Measurements from ENCODE around the gene TLN1. TPM values are rescaled to one million over a fixed set of nuclear protein-coding genes. Genes with fewer than 3 reads are reported as not detected.

The TLN1 gene
- total RNA-seq, 1 donor from 2014 or later, result 56.2 TPM

DNA sequence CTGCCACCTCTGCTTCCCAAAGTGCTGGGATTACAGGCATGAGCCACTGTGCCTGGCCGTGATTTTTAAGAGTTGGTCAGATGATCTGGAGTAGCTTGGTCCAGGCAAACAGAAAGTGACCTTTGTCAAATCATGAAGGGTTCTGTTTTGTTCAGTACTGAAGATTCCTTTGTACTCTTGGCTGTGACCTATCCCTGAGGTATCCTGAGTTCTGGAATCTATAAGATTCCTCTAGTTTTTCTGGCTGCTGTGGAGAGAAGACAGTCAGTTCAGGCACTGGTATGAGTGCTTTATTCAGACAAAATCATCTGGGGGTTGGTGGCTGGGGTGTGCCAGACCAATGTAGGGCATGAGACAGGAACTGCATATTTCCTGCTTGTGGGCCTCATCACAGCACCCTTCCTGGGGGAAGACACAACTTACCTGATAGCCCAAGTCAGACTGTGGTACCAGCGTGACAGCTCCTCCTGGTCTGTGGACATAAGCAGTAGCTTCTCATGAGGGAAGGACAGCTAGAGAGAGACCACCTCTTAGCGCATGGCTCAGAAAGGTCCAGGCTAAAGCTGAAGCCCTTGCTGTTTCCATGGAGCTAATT is 70.1 kb downstream of the TLN1 start:
- no peak overlapping the region for H3K4me3 Mint-ChIP-seq (ENCODE audit: unreplicated experiment)
- peaks cover 16% of the 10 kb centered on the region for H3K9me3 Mint-ChIP-seq (ENCODE audit: unreplicated experiment)
- H3K27ac Mint-ChIP-seq (ENCODE audit: unreplicated experiment), result no peak overlapping the region
- H3K4me1 Mint-ChIP-seq (ENCODE audit: low read depth, unreplicated experiment), result peaks cover 14% of the 10 kb centered on the region
- TF ChIP-seq, protein P1, sequence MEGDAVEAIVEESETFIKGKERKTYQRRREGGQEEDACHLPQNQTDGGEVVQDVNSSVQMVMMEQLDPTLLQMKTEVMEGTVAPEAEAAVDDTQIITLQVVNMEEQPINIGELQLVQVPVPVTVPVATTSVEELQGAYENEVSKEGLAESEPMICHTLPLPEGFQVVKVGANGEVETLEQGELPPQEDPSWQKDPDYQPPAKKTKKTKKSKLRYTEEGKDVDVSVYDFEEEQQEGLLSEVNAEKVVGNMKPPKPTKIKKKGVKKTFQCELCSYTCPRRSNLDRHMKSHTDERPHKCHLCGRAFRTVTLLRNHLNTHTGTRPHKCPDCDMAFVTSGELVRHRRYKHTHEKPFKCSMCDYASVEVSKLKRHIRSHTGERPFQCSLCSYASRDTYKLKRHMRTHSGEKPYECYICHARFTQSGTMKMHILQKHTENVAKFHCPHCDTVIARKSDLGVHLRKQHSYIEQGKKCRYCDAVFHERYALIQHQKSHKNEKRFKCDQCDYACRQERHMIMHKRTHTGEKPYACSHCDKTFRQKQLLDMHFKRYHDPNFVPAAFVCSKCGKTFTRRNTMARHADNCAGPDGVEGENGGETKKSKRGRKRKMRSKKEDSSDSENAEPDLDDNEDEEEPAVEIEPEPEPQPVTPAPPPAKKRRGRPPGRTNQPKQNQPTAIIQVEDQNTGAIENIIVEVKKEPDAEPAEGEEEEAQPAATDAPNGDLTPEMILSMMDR (IDR thresholded peaks at IDR 0.05; ENCODE audit: partially characterized antibody, unreplicated experiment), result no peak
- H3K27me3 Mint-ChIP-seq (ENCODE audit: unreplicated experiment), result peaks cover 15% of the 10 kb centered on the region
- no peaks in the 10 kb centered on the region for H3K36me3 Mint-ChIP-seq (ENCODE audit: unreplicated experiment)
- no peak for DNase-seq

DNA sequence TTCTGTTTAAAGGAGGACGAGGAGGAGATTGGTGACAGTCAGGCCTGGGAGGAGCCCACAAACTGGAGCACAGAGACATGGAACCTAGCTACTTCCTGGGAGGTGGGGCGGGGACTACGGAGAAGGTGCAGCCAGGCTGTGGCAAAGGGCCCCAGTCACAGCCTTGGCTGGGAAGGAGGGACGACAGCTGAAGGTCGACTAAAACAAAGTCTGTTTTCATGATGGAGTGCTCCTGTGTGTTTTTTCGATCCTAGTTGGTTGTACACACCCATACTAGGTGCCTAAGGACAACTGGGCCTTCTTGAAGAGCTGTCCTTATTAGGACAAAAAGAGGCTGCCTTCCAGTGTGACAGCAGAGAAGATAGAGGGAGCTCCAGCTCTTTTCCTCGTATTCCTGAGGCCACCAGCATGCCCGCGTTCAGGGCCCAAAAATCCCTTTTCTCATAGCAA is 71.0 kb downstream of the TLN1 start:
- peaks cover 21% of the 10 kb centered on the region for H3K9me3 Mint-ChIP-seq (ENCODE audit: unreplicated experiment)
- peak overlapping the region; percentile 64 for H3K27ac Mint-ChIP-seq (ENCODE audit: unreplicated experiment)
- H3K4me3 Mint-ChIP-seq (ENCODE audit: unreplicated experiment), result peak overlapping the region; percentile 38
- H3K4me1 Mint-ChIP-seq (ENCODE audit: low read depth, unreplicated experiment), result peaks cover 14% of the 10 kb centered on the region
- DNase-seq, result no peak
- H3K27me3 Mint-ChIP-seq (ENCODE audit: unreplicated experiment), result peaks cover 16% of the 10 kb centered on the region
- H3K36me3 Mint-ChIP-seq (ENCODE audit: unreplicated experiment), result no peaks in the 10 kb centered on the region
- TF ChIP-seq, protein P1 (IDR thresholded peaks at IDR 0.05; ENCODE audit: partially characterized antibody, unreplicated experiment), result no peak

GRCh38 chr9:35659340-35659739 is 72.7 kb downstream of the TLN1 start:
- no peak for DNase-seq
- Mint-ChIP-seq H3K4me1 (ENCODE audit: low read depth, unreplicated experiment) (peaks cover 14% of the 10 kb centered on the region), H3K9me3 (ENCODE audit: unreplicated experiment) (peaks cover 21% of the 10 kb centered on the region), H3K27me3 (ENCODE audit: unreplicated experiment) (peaks cover 16% of the 10 kb centered on the region), H3K36me3 (ENCODE audit: unreplicated experiment) (no peaks in the 10 kb centered on the region), H3K4me3 (ENCODE audit: unreplicated experiment) (peak overlapping the region; percentile 91), H3K27ac (ENCODE audit: unreplicated experiment) (peak overlapping the region; percentile 10)
- TF ChIP-seq, protein P1 (IDR thresholded peaks at IDR 0.05; ENCODE audit: partially characterized antibody, unreplicated experiment), result no peak

GRCh38 chr9:35658968-35659220 is 73.1 kb downstream of the TLN1 start:
- DNase-seq, result no peak
- H3K4me1 Mint-ChIP-seq (ENCODE audit: low read depth, unreplicated experiment), result peaks cover 14% of the 10 kb centered on the region
- peak overlapping the region; percentile 91 for H3K4me3 Mint-ChIP-seq (ENCODE audit: unreplicated experiment)
- H3K9me3 Mint-ChIP-seq (ENCODE audit: unreplicated experiment), result peaks cover 21% of the 10 kb centered on the region
- peak overlapping the region; percentile 90 for H3K27ac Mint-ChIP-seq (ENCODE audit: unreplicated experiment)
- TF ChIP-seq, protein P1 (IDR thresholded peaks at IDR 0.05; ENCODE audit: partially characterized antibody, unreplicated experiment), result no peak
- H3K36me3 Mint-ChIP-seq (ENCODE audit: unreplicated experiment), result no peaks in the 10 kb centered on the region
- peaks cover 16% of the 10 kb centered on the region for H3K27me3 Mint-ChIP-seq (ENCODE audit: unreplicated experiment)

- Mint-ChIP-seq H3K9me3 (ENCODE audit: unreplicated experiment) (peaks cover 20% of the 10 kb centered on the region), H3K27me3 (ENCODE audit: unreplicated experiment) (peaks cover 16% of the 10 kb centered on the region), H3K27ac (ENCODE audit: unreplicated experiment) (peak within 1 kb of the TSS; percentile 99), H3K4me1 (ENCODE audit: low read depth, unreplicated experiment) (peaks cover 14% of the 10 kb centered on the region), H3K36me3 (ENCODE audit: unreplicated experiment) (no peaks in the 10 kb centered on the region), H3K4me3 (ENCODE audit: unreplicated experiment) (peak within 1 kb of the TSS; percentile 91)
- DNase-seq, result peak; percentile 92
- TF ChIP-seq, protein P1 (IDR thresholded peaks at IDR 0.05; ENCODE audit: partially characterized antibody, unreplicated experiment), result peak; percentile 89
Measured at GRCh38 chr9:35658137-35658967, 73.6 kb downstream of the TLN1 start, which contains the start of gene CCDC107. Gene CCDC107, plus strand, starts transcription at chr9:35658292. Its CDS starts 88 bp downstream, at chr9:35658380.

Data from glutamatergic neuron (in vitro differentiated cells).